NCI-H345 (cell line): ENCODE results near the gene TUBA3D.
"Not testable (repeated sequence)": the region's sequence is repeated elsewhere in the genome, so short reads cannot be mapped to it uniquely, and the experiment has no call there.

Experiments used
- DNase-seq: peaks from one replicate; lab custom pipeline; 2025; lab: John Stamatoyannopoulos, UW

The TUBA3D gene

DNA sequence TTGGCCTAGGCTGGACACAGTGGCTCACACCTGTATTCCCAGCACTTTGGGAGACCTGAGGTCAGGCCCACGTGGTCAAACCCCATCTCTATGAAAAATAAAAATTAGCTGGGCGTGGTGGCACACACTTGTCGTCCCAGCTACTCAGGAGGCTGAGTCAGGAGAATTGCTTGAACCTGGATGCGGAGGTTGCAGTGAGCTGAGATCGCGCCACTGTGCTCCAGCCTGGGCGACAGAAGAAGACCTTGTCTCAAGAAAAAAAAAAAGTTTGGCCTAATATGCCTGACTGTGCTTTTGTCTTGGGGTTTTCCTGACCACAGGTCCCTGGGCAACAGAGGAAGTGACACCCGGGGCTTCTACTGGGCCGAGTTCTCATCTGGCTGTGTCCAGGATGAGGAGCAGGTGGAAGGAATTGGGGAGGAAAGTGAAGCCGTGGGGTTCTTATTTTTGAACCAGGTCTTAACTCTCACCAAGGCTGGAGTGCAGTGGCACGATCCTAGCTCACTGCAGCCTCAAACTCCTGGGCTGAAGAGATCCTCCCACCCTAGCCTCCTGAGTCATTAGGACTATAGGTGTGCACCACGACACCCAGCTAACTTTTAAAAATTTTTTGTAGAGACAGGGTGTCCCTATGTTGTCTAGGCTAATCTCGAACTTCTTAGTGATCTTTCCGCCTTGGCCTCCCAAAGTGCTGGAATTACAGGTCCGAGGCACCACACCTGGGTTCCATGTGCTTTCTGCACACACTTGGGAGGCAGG, 38.7 kb downstream of the TUBA3D start:
- not testable (repeated sequence) for DNase-seq

DNA sequence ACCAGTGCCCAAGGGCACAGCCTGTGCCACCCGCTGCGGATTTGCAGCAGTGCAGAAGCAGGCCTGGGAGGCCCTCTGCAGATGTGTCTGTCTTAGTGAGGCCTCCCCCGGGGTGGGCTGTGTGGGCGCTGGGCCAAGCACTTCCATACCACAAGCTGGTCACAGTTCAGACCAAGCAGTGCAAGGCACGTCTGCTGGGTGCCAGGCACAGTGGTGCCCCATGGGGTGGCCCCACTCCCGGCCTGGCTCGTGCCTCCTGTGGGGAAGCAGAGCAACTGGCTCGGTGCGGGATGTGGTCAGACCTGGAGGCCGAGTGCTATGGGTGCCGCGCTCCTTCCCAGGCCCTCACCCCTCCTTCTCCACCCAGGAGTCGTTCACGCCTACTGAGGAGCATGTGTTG, 39.3 kb downstream of the TUBA3D start:
- DNase-seq: not testable (repeated sequence)

DNA sequence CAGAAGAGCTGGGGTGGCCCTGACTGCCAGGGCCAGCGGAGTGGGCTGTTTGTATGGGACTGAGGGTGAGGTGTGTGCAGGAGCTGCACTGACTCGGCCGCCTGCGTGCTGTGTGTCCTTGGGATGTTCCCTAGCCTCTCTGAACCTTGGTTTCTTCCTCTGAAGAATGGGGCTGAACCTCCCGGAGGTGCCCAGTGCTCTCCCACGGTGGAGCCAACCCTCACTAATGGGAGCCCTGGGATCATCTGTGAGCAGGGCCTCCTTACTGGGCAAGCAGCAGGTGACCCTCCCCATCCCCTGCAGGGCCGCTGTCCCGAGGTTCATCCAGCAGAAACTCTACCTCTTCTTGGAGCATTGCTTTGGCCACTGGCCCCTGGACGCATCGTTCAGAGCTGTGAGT, 40.1 kb downstream of the TUBA3D start:
- no peak for DNase-seq

DNA sequence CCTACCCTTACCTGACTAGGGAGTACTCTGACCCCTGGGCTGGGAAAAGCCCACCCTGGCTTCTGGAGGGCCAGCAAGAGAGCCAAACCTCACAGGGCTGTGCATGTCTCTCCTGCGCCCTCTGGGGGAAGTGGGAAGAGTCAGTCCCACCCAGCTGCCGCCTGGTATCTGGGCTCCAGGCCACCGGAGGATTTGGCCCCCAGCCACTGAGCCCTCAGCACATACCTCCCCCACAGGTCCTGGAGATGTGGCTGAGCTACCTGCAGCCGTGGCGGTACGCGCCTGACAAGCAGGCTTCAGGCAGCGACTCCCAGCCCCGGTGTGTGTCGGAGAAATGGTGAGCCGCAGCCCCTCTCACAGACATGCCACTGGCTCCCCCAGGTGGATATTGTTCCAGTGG, 40.7 kb downstream of the TUBA3D start:
- not testable (repeated sequence) for DNase-seq

DNA sequence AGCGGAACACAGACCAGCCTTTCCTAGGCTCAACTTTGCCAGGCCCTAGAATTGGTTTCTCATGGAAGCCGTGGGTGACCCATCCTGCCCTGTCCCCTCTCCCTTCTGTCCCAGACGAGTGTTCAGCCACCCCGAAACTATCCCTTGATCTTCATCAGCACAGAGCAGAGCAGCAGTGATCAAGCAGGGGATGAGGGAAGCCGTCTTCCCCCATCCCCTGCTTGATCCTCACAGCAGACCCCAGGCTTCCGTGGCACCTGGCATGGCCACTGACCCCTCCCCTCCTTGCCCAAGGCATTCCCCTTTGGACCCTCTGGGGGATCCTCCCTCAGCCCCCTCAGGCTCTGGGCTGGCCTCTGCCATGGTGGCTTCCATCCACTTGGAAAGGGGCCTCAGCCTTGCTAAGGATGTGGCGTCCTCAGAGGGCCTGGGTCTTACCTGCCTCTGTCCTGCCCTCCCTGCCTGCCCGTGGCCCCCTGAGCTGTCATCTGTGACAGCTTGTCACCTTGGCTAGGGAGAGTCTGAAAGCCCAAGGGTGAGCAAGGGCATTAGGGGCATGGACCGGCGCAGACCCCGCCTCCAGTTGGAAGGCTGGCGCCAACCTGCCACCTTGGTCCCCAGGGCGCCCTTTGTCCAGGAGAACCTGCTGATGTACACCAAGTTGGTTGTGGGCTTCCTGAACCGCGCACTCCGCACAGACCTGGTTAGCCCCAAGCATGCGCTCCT, 41.4 kb downstream of the TUBA3D start:
- DNase-seq: no peak

DNA sequence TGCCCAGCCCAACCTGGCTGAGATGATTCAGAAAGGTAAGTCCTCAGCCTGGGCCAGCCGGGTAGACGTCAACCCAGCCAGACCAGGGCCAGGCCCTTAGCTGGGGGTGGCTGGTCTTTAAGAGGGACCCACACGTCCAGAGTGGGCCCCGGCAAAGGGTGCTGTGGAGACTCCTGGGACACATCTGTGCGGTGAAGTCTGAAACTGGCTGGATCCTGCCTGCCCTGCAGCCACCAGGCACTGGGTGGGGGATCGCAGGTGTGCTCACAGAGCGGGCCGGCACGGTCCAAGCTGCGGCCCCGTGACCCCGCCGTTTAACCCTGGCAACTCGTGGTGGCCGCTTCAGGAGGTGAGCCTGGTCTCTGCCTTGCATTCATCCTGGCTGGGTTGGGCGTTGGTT, 41.9 kb downstream of the TUBA3D start:
- DNase-seq: not testable (repeated sequence)

DNA sequence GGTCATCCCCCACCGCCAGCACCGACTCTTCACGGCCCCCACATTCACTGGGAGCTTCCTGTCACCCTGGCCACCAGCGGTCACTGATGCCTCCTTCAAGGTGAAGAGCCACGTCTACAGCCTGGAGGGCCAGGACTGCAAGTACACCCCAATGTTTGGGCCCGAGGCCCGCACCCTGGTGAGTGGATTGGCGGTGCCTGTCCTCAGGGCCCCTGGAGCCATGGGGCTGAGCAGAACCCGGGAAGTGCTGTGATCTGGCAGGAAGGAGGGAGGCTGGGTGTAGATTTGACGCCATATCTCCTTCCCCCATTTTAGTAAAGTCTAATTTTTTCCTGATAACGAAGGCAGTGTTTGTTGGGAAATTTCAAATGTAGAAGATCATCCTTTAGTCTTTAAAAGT, 42.6 kb downstream of the TUBA3D start:
- not testable (repeated sequence) for DNase-seq

DNA sequence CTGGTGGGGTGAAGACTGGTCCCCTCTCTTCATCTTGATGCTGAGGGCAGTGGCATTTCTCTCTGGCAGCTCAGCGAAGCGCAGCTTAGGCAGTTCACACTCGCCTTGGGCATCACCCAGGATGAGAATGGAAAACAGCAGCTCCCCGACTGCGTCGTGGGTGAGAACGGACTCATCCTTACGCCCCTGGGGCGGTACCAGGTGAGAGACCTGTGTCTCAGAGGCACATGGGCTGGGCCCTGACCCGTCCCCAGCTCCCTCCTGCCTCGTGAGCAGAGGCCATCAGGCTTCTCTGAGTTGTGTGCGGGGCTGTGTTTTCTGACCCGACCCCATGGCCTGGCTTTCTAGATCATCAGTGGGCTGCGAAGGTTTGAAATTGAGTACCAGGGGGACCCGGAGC, 43.5 kb downstream of the TUBA3D start:
- DNase-seq: no peak

DNA sequence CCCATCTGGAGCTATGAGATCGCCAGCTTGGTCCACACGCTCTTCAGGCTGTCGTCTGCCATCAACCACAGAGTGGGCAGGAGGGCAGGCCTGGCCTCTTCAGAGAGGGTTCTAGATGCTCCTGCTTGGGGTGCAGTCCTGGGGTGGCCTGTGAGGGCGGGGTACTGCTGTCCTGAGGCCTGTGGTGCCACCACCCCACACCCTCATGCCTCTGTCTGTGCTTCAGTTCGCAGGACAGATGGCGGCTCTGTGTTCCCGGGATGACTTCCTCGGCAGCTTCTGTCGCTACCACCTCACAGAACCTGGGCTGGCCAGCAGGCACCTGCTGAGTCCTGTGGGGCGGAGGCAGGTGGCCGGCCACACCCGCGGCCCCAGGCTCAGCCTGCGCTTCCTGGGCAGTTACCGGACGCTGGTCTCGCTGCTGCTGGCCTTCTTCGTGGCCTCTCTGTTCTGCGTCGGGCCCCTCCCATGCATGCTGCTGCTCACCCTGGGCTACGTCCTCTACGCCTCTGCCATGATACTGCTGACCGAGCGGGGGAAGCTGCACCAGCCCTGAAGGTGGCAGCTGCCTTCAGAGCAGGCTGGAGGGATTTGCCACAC, 44.1 kb downstream of the TUBA3D start:
- DNase-seq: not testable (repeated sequence)

DNA sequence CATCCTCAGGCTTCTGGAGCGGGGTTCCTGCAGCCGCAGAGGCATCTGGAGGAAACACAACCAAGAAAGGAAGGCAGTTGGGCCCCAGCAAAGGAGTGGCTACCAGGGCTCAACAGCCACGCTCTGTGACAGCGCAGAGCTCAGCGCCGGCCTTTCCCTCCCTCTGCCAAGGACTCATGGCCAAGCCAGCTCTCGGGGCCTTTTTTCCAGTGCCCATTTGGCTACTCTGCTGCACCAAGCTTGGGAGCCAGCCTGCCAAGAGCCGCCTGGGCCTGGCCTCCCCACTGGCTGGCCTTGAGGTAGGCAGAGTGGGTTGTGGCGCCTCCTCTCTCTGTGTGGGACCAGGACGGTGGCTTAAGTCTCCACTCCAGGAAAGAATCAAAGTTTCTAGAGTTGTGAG, 44.6 kb downstream of the TUBA3D start:
- no peak for DNase-seq

DNA sequence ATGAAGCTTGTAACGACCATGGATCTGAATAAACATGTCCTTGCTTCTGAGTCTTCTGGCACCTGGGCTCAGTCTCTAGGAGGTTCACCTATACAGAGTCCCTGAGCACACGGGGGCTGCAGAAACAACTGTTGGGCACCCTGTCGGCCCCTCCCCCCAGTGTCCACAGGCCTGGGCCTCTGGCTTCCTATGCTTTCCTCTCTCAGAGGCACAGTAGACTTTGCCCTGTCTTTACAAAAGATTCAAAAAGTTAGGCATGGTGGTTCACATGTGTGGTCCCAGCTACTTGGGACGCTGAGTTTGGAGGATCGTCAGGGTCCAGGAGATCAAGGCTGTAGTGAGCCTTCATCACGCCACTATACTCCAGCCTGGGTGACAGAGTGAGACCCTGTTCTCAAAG, 45.6 kb downstream of the TUBA3D start:
- DNase-seq: not testable (repeated sequence)

DNA sequence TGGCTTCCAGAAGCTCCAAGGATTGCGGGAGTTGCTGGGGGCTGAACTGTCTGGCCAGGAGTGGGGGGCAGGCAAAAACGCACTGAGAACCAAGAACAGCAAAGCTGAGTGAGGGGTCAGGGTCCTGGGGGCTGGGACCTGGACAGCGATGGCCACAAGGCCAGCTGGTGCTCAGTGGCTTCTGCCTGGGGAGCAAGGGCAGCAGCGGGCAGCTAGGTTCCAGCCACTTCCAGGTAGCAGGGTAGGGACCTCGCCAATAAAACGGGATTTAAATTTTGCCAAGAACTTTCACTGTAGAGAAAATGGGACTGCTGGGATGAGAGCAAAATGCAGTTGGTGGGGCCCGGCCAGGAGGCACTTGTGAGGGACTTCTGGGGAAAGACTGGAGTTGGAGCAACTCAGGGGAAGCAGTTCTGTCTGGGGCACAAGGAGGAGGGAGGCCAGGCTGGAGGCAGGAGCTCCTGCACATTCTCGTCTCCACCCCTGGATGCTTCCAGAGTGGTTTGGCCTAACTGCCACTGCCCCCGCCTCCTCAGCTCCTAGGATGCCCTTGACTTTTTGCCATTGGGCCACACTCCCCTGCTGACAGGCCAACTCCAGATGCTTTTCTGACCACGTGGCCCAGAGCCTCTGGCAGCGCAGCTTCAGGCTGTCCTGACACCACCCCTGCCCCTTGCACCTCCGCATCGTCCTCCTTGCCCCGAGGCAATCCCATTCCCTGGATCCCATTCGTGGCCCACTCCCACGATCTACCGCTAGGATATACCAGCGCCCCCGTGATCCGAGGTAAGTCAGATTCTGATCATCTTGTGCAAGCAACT, 46.3 kb downstream of the TUBA3D start:
- no peak for DNase-seq

DNA sequence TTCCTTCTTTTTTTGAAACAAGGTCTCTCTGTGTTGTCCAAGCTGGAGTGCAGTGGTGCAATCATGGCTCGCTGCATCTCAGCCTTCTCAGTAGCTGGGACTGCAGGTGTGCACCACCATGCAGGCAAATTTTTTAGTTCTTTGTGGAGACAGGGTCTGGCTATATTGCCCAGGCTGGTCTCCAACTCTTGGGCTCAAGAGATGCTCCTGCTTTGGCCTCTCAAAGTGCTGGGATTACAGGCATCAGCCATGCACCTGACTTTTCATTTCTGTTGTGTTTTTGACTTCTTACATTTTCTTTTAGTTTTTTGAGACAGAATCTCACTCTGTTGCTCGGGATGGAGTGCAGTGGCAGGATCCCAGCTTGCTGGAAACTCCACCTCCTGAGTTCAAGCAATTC, 49.3 kb downstream of the TUBA3D start:
- DNase-seq: not testable (repeated sequence)

DNA sequence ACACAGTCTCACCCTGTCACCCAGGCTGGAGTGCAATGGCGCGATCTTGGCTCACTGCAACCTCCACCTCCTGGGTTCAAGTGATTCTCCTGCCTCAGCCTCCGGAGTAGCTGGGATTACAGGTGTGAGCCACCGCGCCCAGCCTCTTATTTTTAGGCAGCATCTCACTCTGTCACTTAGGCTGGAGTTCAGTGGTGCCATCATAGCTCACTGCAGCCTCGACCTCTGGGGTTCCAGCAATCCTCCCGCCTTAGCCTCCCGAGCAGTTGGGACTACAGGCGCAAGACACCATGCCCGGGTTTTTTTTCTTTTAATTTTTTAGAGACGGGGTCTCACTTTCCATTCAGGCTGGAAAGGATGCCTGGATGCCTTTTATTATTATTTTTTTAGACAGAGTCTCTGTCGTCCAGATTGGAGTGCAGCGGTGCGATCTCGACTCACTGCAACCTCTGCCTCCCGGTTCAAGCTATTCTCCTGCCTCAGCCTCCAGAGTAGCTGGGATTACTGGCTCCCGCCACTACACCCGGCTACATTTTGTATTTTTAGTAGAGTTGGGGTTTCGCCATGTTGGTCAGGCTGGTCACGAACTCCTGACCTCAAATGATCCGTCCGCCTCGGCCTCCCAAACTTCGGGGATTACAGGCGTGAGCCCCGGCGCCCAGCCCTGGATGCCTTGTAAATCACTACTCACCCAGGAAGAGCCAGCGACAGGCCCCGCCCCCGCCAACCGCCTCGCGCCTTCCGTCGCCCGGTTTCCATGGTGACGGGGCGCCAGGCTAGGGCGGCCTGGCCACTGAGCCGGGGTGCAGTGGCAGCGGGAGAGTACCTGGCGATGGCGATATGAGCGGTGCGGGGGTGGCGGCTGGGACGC, 51.4 kb downstream of the TUBA3D start, which contains the start of gene CCDC74A:
TSS of gene CCDC74A (plus strand) at position 758 of the 871 bp plus-strand sequence. CDS start at position 841, 83 bp downstream.
- DNase-seq: peak; percentile 85

DNA sequence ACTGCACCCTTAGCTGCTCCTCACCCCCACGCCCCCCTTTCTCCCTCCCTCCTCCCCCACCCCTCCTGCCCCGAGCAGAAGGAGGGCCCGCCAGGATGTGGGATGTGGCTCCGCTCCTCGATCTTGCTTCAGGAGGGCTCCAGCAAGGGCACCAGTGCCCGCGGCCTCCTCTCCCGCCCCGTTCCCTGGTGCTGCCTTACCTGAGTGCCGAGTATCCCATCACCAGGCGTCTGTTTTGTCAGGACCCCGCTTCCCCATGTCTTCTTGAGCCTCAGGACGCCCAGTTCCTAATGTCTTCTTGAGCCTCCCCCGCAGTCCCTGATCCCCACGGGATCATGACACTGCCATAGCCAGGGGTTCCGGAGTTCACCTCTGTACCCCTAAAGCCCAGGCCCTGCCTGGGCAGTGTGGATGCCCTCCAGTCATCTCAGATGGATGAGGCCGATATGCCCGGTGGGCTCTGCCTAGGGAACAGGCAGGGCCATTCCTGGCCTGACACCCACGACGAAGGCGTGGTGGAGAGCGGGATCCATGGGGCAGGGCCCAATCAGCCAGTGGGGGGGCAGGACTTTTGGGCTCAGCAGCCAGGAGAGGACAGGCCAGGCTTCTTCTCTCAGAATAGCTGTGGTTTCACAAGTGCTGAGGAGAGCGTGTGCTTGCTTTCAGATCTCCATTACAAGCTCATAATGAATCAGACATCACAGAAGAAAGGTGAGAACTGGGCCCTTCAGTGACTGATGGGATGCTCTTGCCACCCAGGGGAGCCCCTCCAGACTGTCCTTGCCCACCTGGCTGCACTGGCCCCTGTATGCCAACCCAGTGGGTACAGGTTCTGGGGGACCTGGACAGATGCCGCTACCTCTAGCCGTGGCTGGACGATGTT, 53.3 kb downstream of the TUBA3D start:
- not testable (repeated sequence) for DNase-seq

DNA sequence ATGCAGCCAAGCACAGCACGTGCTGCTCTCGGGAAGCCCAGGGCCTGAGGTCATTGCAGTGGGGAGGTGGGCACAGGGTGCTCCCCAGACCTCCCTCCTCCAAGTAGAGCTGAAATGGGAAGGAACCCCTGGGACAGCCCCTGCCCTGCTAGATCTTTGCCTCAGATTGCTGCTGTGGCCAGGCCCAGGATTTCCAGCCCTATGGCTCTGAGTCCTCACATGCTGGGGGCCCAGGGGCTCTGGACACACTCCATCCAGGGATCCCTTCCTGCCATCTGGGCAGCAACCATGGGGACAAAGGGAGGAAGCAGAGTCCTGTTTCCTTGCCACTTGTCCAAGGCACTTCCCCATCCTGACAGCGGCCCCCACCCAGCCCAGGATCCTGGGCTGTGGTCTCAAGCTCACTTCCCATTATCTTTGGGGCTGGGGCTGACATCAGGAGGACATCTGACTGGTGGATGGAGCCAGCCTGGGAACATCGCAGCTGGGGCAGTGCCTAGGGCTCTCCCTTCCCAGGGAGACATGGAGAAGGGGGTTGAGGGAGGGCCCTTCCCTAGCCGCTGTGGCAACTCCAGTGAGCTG, 54.0 kb downstream of the TUBA3D start:
- DNase-seq: not testable (repeated sequence)

DNA sequence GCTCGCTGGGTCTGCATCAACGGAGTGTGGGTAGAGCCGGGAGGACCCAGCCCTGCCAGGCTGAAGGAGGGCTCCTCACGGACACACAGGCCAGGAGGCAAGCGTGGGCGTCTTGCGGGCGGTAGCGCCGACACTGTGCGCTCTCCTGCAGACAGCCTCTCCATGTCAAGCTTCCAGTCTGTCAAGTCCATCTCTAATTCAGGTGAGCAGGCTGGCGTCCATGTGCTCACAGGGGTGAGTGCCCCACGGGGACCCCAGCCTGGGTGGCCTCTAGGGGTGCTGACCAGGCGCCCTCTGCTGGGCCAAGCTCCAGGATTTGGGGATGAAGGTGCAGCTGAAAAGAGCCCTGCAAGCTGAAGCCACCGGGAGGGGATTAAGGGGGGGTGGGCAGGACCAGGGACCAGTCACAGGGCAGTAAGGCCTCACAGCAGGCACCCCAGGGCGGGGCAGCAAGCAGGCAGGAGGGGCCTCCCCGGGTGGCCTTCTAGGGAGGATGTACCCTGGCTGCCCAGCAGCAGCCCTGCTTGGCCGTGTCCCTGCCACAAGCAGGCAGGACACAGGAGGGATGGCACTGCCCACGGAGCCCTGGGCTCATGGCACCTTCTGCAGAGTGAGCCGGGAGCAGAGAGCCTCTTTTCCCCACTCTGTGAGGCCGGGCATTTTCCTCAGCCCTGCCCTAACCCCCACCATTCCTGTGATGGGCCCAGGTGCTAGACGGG, 54.9 kb downstream of the TUBA3D start:
- DNase-seq: not testable (repeated sequence)

DNA sequence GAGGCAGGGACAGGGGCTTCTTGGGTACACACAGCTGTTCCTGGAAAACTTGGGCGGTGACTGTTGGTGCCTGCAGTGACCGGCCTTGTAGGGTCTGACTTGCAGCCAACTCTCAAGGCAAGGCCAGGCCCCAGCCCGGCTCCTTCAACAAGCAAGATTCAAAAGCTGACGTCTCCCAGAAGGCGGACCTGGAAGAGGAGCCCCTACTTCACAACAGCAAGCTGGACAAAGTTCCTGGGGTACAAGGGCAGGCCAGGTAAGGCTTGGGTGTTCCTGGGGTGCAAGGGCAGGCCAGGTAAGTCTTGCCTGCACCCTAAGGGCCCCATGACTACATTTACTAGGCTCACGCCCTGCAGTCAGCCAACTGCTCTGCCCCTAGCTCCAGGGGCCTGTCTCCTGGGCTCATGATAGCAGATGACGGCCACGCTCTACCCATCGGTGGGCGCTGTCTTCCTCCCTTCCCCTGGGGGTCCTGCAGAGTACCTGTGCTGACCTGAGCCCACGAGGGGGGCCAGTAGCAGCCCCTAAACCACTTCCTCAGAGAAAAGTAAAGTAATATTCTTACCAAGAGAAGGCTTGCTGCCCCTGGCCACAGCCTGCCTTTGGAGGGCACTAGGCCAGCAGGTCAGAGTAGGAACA, 55.7 kb downstream of the TUBA3D start:
- DNase-seq: not testable (repeated sequence)
